Osteoblast (primary cell): ENCODE results near the gene SMIM20. TPM values are rescaled to one million over a fixed set of nuclear protein-coding genes. Genes with fewer than 3 reads are reported as not detected.
"Not testable (repeated sequence)": the region's sequence is repeated elsewhere in the genome, so short reads cannot be mapped to it uniquely, and the experiment has no call there.

Source experiments
- DNase-seq: peaks from one replicate; pipeline ENCODE4 v3.0.0; 2011; ENCODE audit warnings: low spot score, mixed read lengths; ENCODE audit not compliant: insufficient read length; ENCODE audit errors: missing footprints
- H2AFZ ChIP-seq: 2 replicates; pipeline ENCODE4 v1.6.0; 2011; ENCODE audit warnings: mild to moderate bottlenecking, low read length
- H3K27ac ChIP-seq: 2 replicates; pipeline ENCODE4 v1.5.1; 2011; ENCODE audit warnings: mild to moderate bottlenecking, low read depth, low read length, moderate library complexity
- H3K27me3 ChIP-seq: 2 replicates; pipeline ENCODE4 v1.6.0; 2012; ENCODE audit warnings: mild to moderate bottlenecking, control low read depth, inconsistent platforms, low read length, moderate library complexity; ENCODE audit not compliant: insufficient read depth
- H3K36me3 ChIP-seq: 2 replicates; pipeline ENCODE4 v1.5.1; 2011; ENCODE audit warnings: mild to moderate bottlenecking, low read length, control low read depth, moderate library complexity; ENCODE audit not compliant: insufficient read depth
- H3K4me1 ChIP-seq: 2 replicates; pipeline ENCODE4 v1.5.1; 2011; ENCODE audit warnings: mild to moderate bottlenecking, low read length, control low read depth, moderate library complexity; ENCODE audit not compliant: insufficient read depth
- H3K4me2 ChIP-seq: 2 replicates; pipeline ENCODE4 v1.6.0; 2011; ENCODE audit warnings: mild to moderate bottlenecking, low read length; ENCODE audit not compliant: insufficient read depth
- H3K4me3 ChIP-seq: fragments of 200-600 bp; sonication (generic); 3 replicates; pipeline ENCODE4 v1.5.1; 2012; ENCODE audit warnings: mild to moderate bottlenecking, low read length, inconsistent platforms; ENCODE audit not compliant: insufficient read depth
- H3K79me2 ChIP-seq: 2 replicates; pipeline ENCODE4 v1.6.0; 2012; ENCODE audit warnings: mild to moderate bottlenecking, low read length, control low read depth, inconsistent platforms; ENCODE audit not compliant: insufficient read depth
- H3K9me3 ChIP-seq: 2 replicates; pipeline ENCODE4 v1.5.1; 2011; ENCODE audit warnings: low read depth, low read length, control low read depth
- H4K20me1 ChIP-seq: 2 replicates; pipeline ENCODE4 v1.6.0; 2012; ENCODE audit warnings: mild to moderate bottlenecking, low read length, control low read depth; ENCODE audit not compliant: insufficient read depth
- CTCF ChIP-seq: IDR thresholded peaks from 2 replicates; pipeline ENCODE4 v1.5.1; 2011; ENCODE audit warnings: mild to moderate bottlenecking, low read depth, low read length, moderate library complexity; ENCODE audit errors: extremely low read depth
- total RNA-seq: library from RNA; depleted of rRNA; stranded (reverse); fragments of >200 nt; gene quantifications from 2 replicates; pipeline ENCODE4 v1.2.3, GENCODE V29; 2012

Gene SMIM20
- total RNA-seq, 1 donor: 34.7 TPM

- H4K20me1 ChIP-seq: no peaks in the 10 kb centered on the region
- H3K4me2 ChIP-seq: no peak overlapping the region
- H3K27me3 ChIP-seq: no peaks in the 10 kb centered on the region
- H3K79me2 ChIP-seq: no peaks in the 10 kb centered on the region
- H3K4me1 ChIP-seq: peaks cover 14% of the 10 kb centered on the region
- H3K4me3 ChIP-seq: no peak overlapping the region
- no peak overlapping the region for H2AFZ ChIP-seq
- no peaks in the 10 kb centered on the region for H3K9me3 ChIP-seq
- no peaks in the 10 kb centered on the region for H3K36me3 ChIP-seq
- no peak overlapping the region for H3K27ac ChIP-seq
- TF ChIP-seq CTCF: no peak
- no peak for DNase-seq
These were observed 13.0 kb upstream of the SMIM20 start for GRCh38 chr4:25901030-25901430.

DNA sequence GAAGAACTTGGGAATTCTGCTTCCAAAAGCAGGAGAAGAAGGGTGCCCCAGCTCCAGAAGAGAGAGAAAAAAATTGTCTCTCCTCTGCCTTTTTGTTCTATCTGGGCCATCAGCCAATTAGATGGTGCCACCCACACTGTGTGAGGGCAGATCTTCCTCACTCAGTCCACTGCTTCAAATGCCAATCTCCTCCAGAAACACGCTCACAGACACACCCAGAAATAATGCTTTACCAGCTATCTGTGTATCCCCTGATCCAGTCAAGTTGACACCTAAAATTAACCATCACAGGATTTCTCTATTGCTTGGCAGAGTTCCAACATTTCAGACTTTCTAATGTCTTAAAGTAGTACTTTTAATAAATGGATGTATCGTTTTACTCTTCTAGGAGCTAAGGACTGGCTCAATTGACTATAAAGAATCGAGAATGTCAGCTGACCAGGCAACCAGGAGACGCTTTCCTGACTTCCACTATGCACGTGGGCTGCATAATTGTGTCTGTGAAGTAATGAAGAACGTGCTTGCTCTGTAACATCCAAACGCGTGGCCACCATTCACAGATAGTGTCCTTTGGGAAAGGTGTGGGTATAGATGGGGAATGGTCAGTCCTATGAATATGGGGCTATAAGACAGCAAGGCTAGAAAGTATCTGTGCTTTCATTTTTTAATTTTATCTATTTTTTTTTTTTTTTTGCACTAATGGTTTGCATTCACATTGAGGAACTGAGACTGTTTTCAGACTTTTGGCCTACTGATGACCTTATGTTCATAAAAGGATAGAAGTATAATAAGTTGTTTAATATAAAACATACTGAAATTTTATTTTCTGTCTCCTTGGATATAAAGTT is 9.9 kb upstream of the SMIM20 start:
- Histone ChIP-seq H3K36me3 (no peaks in the 10 kb centered on the region), H3K4me2 (no peak overlapping the region), H3K4me3 (no peak overlapping the region), H2AFZ (peak overlapping the region; percentile 47), H3K79me2 (no peaks in the 10 kb centered on the region), H3K27ac (no peak overlapping the region), H3K4me1 (peaks cover 19% of the 10 kb centered on the region), H4K20me1 (no peaks in the 10 kb centered on the region), H3K9me3 (no peaks in the 10 kb centered on the region), H3K27me3 (no peaks in the 10 kb centered on the region)
- peak; percentile 32 for DNase-seq
- no peak for TF ChIP-seq CTCF

- no peak for DNase-seq
- H3K27ac ChIP-seq: no peak overlapping the region
- H2AFZ ChIP-seq: no peak overlapping the region
- no peak for TF ChIP-seq CTCF
- no peaks in the 10 kb centered on the region for H3K27me3 ChIP-seq
- no peak overlapping the region for H3K4me2 ChIP-seq
- no peaks in the 10 kb centered on the region for H3K36me3 ChIP-seq
- H3K4me1 ChIP-seq: peaks cover 19% of the 10 kb centered on the region
- no peak overlapping the region for H3K4me3 ChIP-seq
- no peaks in the 10 kb centered on the region for H4K20me1 ChIP-seq
- H3K9me3 ChIP-seq: no peaks in the 10 kb centered on the region
- no peaks in the 10 kb centered on the region for H3K79me2 ChIP-seq
These were observed 9.3 kb upstream of the SMIM20 start for GRCh38 chr4:25904748-25905082.

GRCh38 chr4:25905371-25905770 is 8.6 kb upstream of the SMIM20 start:
- H3K79me2 ChIP-seq: no peaks in the 10 kb centered on the region
- H2AFZ ChIP-seq: no peak overlapping the region
- no peak overlapping the region for H3K4me2 ChIP-seq
- H3K9me3 ChIP-seq: no peaks in the 10 kb centered on the region
- no peak overlapping the region for H3K4me3 ChIP-seq
- H3K36me3 ChIP-seq: no peaks in the 10 kb centered on the region
- no peak for TF ChIP-seq CTCF
- H3K27ac ChIP-seq: no peak overlapping the region
- peak; percentile 18 for DNase-seq
- peaks cover 14% of the 10 kb centered on the region for H3K4me1 ChIP-seq
- no peaks in the 10 kb centered on the region for H4K20me1 ChIP-seq
- H3K27me3 ChIP-seq: no peaks in the 10 kb centered on the region

- not testable (repeated sequence) for H3K4me2 ChIP-seq, H2AFZ ChIP-seq, H3K27ac ChIP-seq, H4K20me1 ChIP-seq, H3K4me1 ChIP-seq, DNase-seq, H3K4me3 ChIP-seq, H3K79me2 ChIP-seq, H3K36me3 ChIP-seq, H3K9me3 ChIP-seq, H3K27me3 ChIP-seq
These were observed 7.9 kb upstream of the SMIM20 start for GRCh38 chr4:25906113-25906512.
